BJ (cell line): ENCODE measurements around the gene LRPAP1. TPM values are rescaled to one million over a fixed set of nuclear protein-coding genes. Genes with fewer than 3 reads are reported as not detected.

Experiments used
- CTCF ChIA-PET: fragments of 350-600 bp; formaldehyde crosslinking; extraction: SDS; loops from one replicate; lab custom pipeline; 2021; ENCODE audit warnings: antibody characterized with exemption, inconsistent platforms; lab: Yijun Ruan, JAX
- POLR2A ChIA-PET: fragments of 300-600 bp; sonication (Branson Sonifier 250); formaldehyde crosslinking; extraction: SDS; loops from one replicate; lab custom pipeline; 2021; ENCODE audit warnings: antibody characterized with exemption; lab: Charles Lee
- DNase-seq: peaks from one replicate; pipeline ENCODE4 v3.0.0-alpha.2; 2011; ENCODE audit warnings: low read depth
- H3K27me3 ChIP-seq: 2 replicates; pipeline ENCODE4 v1.6.0; 2011; ENCODE audit warnings: low read length; ENCODE audit not compliant: control insufficient read depth, insufficient read depth
- H3K36me3 ChIP-seq: 2 replicates; pipeline ENCODE4 v1.5.1; 2011; ENCODE audit warnings: low read length; ENCODE audit not compliant: control insufficient read depth, insufficient read depth
- H3K4me3 ChIP-seq: 2 replicates; pipeline ENCODE4 v1.5.1; 2011; ENCODE audit warnings: low read depth, mild to moderate bottlenecking, control low read depth, low read length
- polyA plus RNA-seq: library from polyadenylated mRNA; depleted of rRNA; stranded (reverse); fragments of >200 nt; gene quantifications from 2 replicates; pipeline ENCODE4 v1.2.3, GENCODE V29; 2011
- TF ChIP-seq, protein P1 (sequence below): IDR thresholded peaks from 2 replicates; pipeline ENCODE4 v1.5.1; 2011; ENCODE audit warnings: low read depth, mild to moderate bottlenecking, control low read depth, inconsistent platforms, low read length, moderate library complexity; ENCODE audit not compliant: insufficient read depth

The LRPAP1 gene
- polyA plus RNA-seq, 1 experiment: 275 TPM

DNA sequence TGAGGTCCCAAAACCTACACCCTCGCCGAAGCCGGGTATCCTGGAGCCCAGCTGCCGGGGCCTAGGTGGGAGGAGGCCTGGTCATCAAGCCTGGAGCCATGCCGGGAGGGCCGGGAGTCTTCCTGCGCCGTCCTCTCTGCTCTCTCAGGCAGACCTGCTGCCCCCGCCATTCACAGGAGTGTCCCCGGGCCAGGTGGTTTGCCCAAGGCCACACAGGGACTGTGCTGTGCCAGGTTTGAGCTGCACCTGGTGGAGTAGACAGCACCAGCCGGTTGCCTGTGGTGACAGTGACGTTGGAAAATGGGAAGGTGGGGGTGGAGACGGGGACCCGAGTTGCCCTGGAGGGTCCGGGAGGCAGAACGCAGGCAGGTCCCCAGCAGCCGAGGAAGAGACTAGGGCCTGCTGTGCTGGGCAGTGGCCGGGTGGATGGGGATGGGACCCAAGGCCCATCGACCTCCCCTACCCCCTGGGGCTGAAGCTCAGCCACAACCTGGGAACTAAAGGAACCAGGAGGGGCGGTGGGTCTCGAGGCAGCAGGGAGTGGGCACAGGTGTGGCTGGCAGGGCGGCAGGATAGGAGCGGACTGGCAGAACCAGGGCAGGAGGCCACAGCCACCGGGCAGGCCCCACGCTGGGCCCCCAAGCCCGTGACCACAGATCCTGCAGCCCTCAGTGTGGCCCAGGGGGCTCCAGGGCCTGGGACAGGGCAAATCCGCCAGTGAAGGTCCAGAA lies 59.6 kb downstream of the LRPAP1 start:
- ChIA-PET CTCF (interaction anchor here (0.5 to 2.8 kb wide), 2 partner anchors 8 to 410 kb away, joined by 3 to 22 read pairs; no protein-coding TSS in a partner anchor), POLR2A (no interaction called here)
- Histone ChIP-seq H3K4me3 (no peak overlapping the region), H3K36me3 (no peaks in the 10 kb centered on the region), H3K27me3 (peaks cover 2% of the 10 kb centered on the region; the same call in 1 of the 2 replicates)
- DNase-seq: no peak
- TF ChIP-seq, protein P1, sequence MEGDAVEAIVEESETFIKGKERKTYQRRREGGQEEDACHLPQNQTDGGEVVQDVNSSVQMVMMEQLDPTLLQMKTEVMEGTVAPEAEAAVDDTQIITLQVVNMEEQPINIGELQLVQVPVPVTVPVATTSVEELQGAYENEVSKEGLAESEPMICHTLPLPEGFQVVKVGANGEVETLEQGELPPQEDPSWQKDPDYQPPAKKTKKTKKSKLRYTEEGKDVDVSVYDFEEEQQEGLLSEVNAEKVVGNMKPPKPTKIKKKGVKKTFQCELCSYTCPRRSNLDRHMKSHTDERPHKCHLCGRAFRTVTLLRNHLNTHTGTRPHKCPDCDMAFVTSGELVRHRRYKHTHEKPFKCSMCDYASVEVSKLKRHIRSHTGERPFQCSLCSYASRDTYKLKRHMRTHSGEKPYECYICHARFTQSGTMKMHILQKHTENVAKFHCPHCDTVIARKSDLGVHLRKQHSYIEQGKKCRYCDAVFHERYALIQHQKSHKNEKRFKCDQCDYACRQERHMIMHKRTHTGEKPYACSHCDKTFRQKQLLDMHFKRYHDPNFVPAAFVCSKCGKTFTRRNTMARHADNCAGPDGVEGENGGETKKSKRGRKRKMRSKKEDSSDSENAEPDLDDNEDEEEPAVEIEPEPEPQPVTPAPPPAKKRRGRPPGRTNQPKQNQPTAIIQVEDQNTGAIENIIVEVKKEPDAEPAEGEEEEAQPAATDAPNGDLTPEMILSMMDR: no peak

DNA sequence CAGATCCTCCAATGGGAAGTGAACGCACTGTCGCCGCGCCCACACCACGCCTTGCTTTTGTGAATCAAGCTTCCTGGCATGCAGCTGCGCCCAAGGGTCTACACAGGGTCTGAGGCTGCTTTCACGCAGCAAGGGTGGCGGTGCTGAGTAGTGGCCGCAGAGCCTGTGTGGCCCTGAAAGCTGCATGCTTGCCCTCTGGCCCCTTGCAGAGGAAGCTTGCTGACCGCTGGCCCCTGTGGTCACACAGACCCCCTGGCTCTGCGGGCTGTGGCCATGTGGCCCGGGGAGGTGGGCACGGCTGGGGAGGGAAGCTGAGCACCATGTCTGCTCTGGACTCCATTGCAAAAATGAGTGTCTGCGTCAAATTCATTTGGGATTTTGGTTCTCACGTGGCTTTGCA lies 60.3 kb downstream of the LRPAP1 start:
- H3K36me3 ChIP-seq: no peaks in the 10 kb centered on the region
- TF ChIP-seq, protein P1: no peak
- POLR2A ChIA-PET: no interaction called here
- no peak overlapping the region for H3K4me3 ChIP-seq
- peaks cover 2% of the 10 kb centered on the region; the same call in 1 of the 2 replicates for H3K27me3 ChIP-seq
- CTCF ChIA-PET: interaction anchor here (0.5 to 2.8 kb wide), 3 partner anchors 9 to 410 kb away, joined by 3 to 22 read pairs (median 3); no protein-coding TSS in a partner anchor
- DNase-seq: no peak

DNA sequence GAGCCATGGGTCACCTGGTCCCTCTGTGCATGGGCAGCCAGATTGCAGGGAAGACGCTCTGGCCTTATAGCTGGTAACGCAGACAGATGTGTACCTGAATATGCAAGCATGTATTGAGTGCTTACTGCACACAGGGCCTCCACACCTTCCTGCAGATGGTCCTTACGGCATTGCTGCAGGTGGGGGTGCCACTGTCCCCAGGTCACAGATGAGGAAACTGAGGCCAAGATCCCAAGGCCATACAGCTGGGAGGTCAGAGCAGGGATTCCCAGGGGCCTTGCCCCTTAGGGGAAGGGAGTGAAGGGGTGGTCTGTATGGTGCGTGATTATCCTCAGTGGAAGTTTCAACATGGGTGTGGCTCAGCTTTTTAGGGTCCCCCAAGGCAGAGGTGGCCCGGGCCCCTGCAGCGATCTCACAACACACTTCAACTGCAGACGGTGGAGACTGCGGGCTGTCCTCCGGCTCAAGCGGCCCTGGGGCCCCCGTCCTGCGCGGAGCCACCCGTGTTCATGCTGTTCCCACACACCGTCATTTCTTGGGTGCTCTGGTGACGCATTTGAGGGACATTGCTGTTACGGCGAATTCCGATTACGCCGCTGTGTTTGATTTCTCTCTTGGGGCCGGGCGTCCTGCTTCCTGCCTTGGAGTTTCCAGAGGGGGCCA lies 61.0 kb downstream of the LRPAP1 start:
- CTCF ChIA-PET: interaction anchor here (1.2 to 2.8 kb wide), 2 partner anchors 9 to 125 kb away, joined by 3 to 22 read pairs; no protein-coding TSS in a partner anchor
- POLR2A ChIA-PET: no interaction called here
- Histone ChIP-seq H3K27me3 (peaks cover 2% of the 10 kb centered on the region; the same call in 1 of the 2 replicates), H3K36me3 (no peaks in the 10 kb centered on the region), H3K4me3 (no peak overlapping the region)
- TF ChIP-seq, protein P1: no peak
- DNase-seq: no peak

DNA sequence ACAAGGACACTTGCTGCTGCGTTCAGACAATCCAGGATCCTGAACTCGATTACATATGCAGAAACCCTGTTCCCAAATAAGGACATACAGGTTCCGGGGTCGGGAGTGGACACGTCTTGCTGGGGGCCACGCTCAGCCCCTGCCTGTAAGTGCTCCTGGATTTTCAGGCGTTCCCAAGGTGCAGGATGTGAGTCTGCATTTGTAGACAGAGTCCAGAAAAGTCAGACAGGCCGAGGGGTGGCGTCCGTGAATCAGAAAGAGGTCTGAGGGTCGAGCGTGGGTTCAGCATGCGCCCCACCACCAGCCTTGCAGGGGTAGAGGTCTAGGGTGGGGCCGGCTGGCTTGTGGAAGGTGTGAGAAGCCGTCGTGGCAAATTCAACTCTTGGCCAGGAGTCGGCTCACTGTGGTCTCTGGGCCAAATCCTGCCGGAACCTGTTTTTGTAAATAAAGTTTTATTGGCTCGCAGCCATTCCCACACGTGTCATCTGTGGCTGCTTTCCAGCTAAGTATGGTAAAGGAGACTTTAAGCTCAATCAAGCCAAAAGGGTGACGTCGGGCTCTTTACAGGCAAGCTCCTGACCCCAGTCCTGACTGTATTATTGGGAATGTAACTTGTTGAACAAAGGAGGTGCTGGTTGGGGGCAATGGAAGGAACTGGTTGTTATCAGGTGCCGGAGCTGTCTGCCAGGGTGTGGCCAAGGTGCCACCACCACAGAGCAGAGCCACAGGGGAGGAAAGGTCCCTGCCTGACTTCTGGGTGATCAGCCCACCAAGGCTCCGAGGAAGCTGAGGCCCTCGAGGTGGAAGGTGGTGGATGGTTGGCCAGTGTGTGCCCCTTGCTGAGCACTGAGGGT lies 61.8 kb downstream of the LRPAP1 start:
- Histone ChIP-seq H3K4me3 (no peak overlapping the region), H3K27me3 (peaks cover 2% of the 10 kb centered on the region), H3K36me3 (no peaks in the 10 kb centered on the region)
- DNase-seq: no peak
- POLR2A ChIA-PET: no interaction called here
- CTCF ChIA-PET: interaction anchor here (1.2 to 2.8 kb wide), 2 partner anchors 10 kb away, joined by 5 to 22 read pairs; no protein-coding TSS in a partner anchor
- TF ChIP-seq, protein P1: no peak
